Gastrocnemius medialis (tissue), 4 donors: ENCODE data around the gene KCNQ1. TPM values are rescaled to one million over a fixed set of nuclear protein-coding genes. Genes with fewer than 3 reads are reported as not detected.

ENCODE experiments used
- ATAC-seq, 2 donors: fragments of 150-250 bp; one replicate each; pipeline ENCODE4 v1.9.1; 2016
- DNase-seq, 2 donors: peaks; one replicate each; pipeline ENCODE4 v3.0.0-alpha.2; 2019
- H3K27ac ChIP-seq, 4 donors: fragments of 200-600 bp; sonication (generic); 1 replicate in 1 of 4; 2 replicates in 3 of 4; pipeline ENCODE4 v1.5.1; 2016 to 2018; ENCODE audit warnings: mild to moderate bottlenecking in 2 of 4, moderate library complexity in 1 of 4
- H3K27me3 ChIP-seq, 3 donors: fragments of 200-600 bp; sonication (generic) in 2 of 3; 1 replicate in 1 of 3; 2 replicates in 2 of 3; pipeline versions ENCODE4 v1.5.1 to v1.6.0; 2016 to 2019; ENCODE audit warnings: mild to moderate bottlenecking in 1 of 3, moderate library complexity in 1 of 3
- H3K36me3 ChIP-seq, 2 donors: fragments of 200-600 bp; sonication (generic) in 1 of 2; one replicate each; pipeline ENCODE4 v1.5.1; 2017 to 2018
- H3K4me1 ChIP-seq, 2 donors: fragments of 200-600 bp; sonication (generic) in 1 of 2; one replicate each; pipeline ENCODE4 v1.5.1; 2016 to 2017; ENCODE audit warnings: mild to moderate bottlenecking in 2 of 2
- H3K4me3 ChIP-seq, 4 donors: fragments of 200-600 bp; sonication (generic) in 3 of 4; 1 replicate in 1 of 4; 2 replicates in 3 of 4; pipeline ENCODE4 v1.5.1; 2016 to 2019; ENCODE audit warnings: mild to moderate bottlenecking in 2 of 4
- H3K9me3 ChIP-seq, 3 donors: fragments of 200-600 bp; sonication (generic) in 2 of 3; 1 replicate in 1 of 3; 2 replicates in 2 of 3; pipeline ENCODE4 v1.5.1; 2016 to 2019
- CTCF ChIP-seq, 5 experiments: fragments of 450-650 bp in 3 of 5; fragments of 200-600 bp in 2 of 5; sonication (generic) in 2 of 5; IDR thresholded peaks in 4 of 5; conservative IDR thresholded peaks in 1 of 5; 1 replicate in 4 of 5; 2 replicates in 1 of 5; pipeline ENCODE4 v1.5.1; 2016 to 2019; ENCODE audit warnings: antibody characterized with exemption in 5 of 5, mild to moderate bottlenecking in 3 of 5, moderate library complexity in 3 of 5
- POLR2A ChIP-seq, 2 donors: fragments of 450-650 bp; IDR thresholded peaks; one replicate each; pipeline ENCODE4 v1.6.1; 2017; ENCODE audit warnings: antibody characterized with exemption in 2 of 2, mild to moderate bottlenecking in 2 of 2, moderate library complexity in 2 of 2
- in situ Hi-C, 4 donors: fragments of 200-750 bp; cut with MboI; loops; one replicate each; pipeline versions ENCODE4 v1.15.0 to v1.8.0; 2017; ENCODE audit warnings: low sequenced_read_pairs in 4 of 4
- intact Hi-C: fragments of 100-400 bp; cut with DNase I; formaldehyde crosslinking; loops from one replicate; pipeline ENCODE4 v1.15.1; 2023; ENCODE audit warnings: low total_unique reads
- total RNA-seq, 4 donors: library from RNA; depleted of rRNA; stranded (reverse); fragments of >200 nt; gene quantifications; one replicate each; pipeline versions ENCODE4 v1.1.0 to v1.2.3, GENCODE V29; 2016

The KCNQ1 gene
- total RNA-seq, 4 donors from 2014 or later: 0.15 to 1.00 (median 0.67) TPM

GRCh38 chr11:2714463-2714800 is 269.6 kb downstream of the KCNQ1 start:
- TF ChIP-seq POLR2A (IDR thresholded peaks at IDR 0.05) (no peak), CTCF (IDR thresholded peaks at IDR 0.05 in 4 of 5, conservative IDR thresholded peaks at IDR 0.05 in 1 of 5) (no peak)
- in situ Hi-C loops (no loop called here), intact Hi-C loops (no loop called here)
- Histone ChIP-seq H3K36me3 (no peaks in the 10 kb centered on the region), H3K4me1 (no peaks in the 10 kb centered on the region), H3K27ac (no peak overlapping the region), H3K27me3 (no peaks in the 10 kb centered on the region), H3K9me3 (peaks cover 0 to 4% (median 0%) of the 10 kb centered on the region in 3 donors), H3K4me3 (no peak overlapping the region)
- no peak for ATAC-seq
- no peak for DNase-seq

GRCh38 chr11:2714871-2715270 is 270.1 kb downstream of the KCNQ1 start:
- ATAC-seq (no peak), DNase-seq (no peak)
- H3K36me3 ChIP-seq: no peaks in the 10 kb centered on the region
- peaks cover 0 to 3% (median 0%) of the 10 kb centered on the region in 3 donors for H3K9me3 ChIP-seq
- H3K4me1 ChIP-seq: no peaks in the 10 kb centered on the region
- intact Hi-C loops (no loop called here), in situ Hi-C loops (no loop called here)
- no peak overlapping the region for H3K4me3 ChIP-seq
- no peaks in the 10 kb centered on the region for H3K27me3 ChIP-seq
- no peak overlapping the region for H3K27ac ChIP-seq
- no peak for TF ChIP-seq POLR2A (IDR thresholded peaks at IDR 0.05)
- no peak for TF ChIP-seq CTCF (IDR thresholded peaks at IDR 0.05 in 4 of 5, conservative IDR thresholded peaks at IDR 0.05 in 1 of 5)

GRCh38 chr11:2715716-2716350 is 271.0 kb downstream of the KCNQ1 start:
- intact Hi-C loops (no loop called here), in situ Hi-C loops (no loop called here)
- TF ChIP-seq POLR2A (IDR thresholded peaks at IDR 0.05): no peak
- TF ChIP-seq CTCF (IDR thresholded peaks at IDR 0.05 in 4 of 5, conservative IDR thresholded peaks at IDR 0.05 in 1 of 5): no peak
- H3K27ac ChIP-seq: no peak overlapping the region
- no peak overlapping the region for H3K4me3 ChIP-seq
- DNase-seq (no peak), ATAC-seq (no peak)
- no peaks in the 10 kb centered on the region for H3K36me3 ChIP-seq
- H3K27me3 ChIP-seq: no peaks in the 10 kb centered on the region
- H3K4me1 ChIP-seq: no peaks in the 10 kb centered on the region
- no peaks in the 10 kb centered on the region for H3K9me3 ChIP-seq

GRCh38 chr11:2716376-2717095 is 271.7 kb downstream of the KCNQ1 start:
- in situ Hi-C loops (no loop called here), intact Hi-C loops (no loop called here)
- TF ChIP-seq CTCF (IDR thresholded peaks at IDR 0.05 in 4 of 5, conservative IDR thresholded peaks at IDR 0.05 in 1 of 5) (no peak), POLR2A (IDR thresholded peaks at IDR 0.05) (no peak)
- Histone ChIP-seq H3K27me3 (no peaks in the 10 kb centered on the region), H3K9me3 (no peaks in the 10 kb centered on the region), H3K4me3 (no peak overlapping the region), H3K36me3 (no peaks in the 10 kb centered on the region), H3K27ac (no peak overlapping the region), H3K4me1 (no peaks in the 10 kb centered on the region)
- no peak for DNase-seq
- ATAC-seq: no peak
